Activated CD8-positive, alpha-beta T cell treated with anti-CD3 and anti-CD28 coated beads, Interleukin-2, amount 10 ng/mL, durations not matched to agents 7 days and 5 days (primary cell): ENCODE data around the gene ARCN1. TPM values are rescaled to one million over a fixed set of nuclear protein-coding genes. Genes with fewer than 3 reads are reported as not detected.

ENCODE experiments used
- ATAC-seq: fragments of 150-1000 bp; cut with Tn5 transposase; one replicate; pipeline ENCODE4 v1.10.0; 2021; ENCODE audit warnings: moderate library complexity
- CTCF ChIA-PET: fragments of 350-600 bp; sonication (Branson Sonifier 250); formaldehyde crosslinking; loops from one replicate; lab custom pipeline; 2021; ENCODE audit warnings: antibody characterized with exemption; lab: Charles Lee
- POLR2A ChIA-PET: fragments of 350-600 bp; sonication (Branson Sonifier 250); formaldehyde crosslinking; loops from one replicate; lab custom pipeline; 2021; ENCODE audit warnings: antibody characterized with exemption; lab: Charles Lee
- DNase-seq: peaks from one replicate; pipeline ENCODE4 v3.0.0-alpha.2; 2020
- H3K27ac Mint-ChIP-seq: one replicate; pipeline ENCODE4 v1.8.0; 2021; ENCODE audit warnings: mild to moderate bottlenecking, mixed read lengths
- H3K27me3 Mint-ChIP-seq: one replicate; pipeline ENCODE4 v1.8.0; 2021; ENCODE audit warnings: low read depth, mixed read lengths
- H3K36me3 Mint-ChIP-seq: one replicate; pipeline ENCODE4 v1.8.0; 2021; ENCODE audit warnings: low read depth, mixed read lengths
- H3K4me1 Mint-ChIP-seq: one replicate; pipeline ENCODE4 v1.8.0; 2021; ENCODE audit warnings: low read depth, mixed read lengths
- H3K4me3 Mint-ChIP-seq: one replicate; pipeline ENCODE4 v1.8.0; 2021; ENCODE audit warnings: mild to moderate bottlenecking, mixed read lengths
- H3K9me3 Mint-ChIP-seq: one replicate; pipeline ENCODE4 v1.8.0; 2022; ENCODE audit warnings: mixed read lengths; ENCODE audit not compliant: insufficient read depth
- total RNA-seq, 2 experiments: library from RNA; stranded (reverse); gene quantifications; one replicate each; pipeline ENCODE4 v1.2.3, GENCODE V29; 2021

The ARCN1 gene
- total RNA-seq, 2 experiments from 2014 or later: 106 to 109 TPM

DNA sequence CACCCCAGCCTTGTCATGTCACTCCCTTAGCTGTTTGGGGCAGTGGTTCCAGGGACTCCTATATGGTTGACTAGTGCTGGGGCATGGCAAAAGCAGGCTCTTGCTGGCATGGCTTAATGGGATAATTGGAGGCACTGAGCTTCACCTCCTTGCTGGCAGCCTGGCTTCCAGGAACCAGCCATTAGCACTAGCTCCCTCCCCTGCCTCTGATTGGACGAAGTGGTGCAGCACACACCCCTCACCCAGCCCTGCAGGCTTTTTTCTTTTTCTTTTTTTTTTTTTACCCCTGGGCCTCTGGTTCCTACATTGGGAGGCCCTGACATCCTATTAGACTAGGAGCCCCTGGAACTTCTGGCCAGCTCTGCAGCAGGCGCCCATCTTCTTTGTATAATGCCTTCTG is 53.8 kb downstream of the ARCN1 start:
- Mint-ChIP-seq H3K27ac (no peak overlapping the region), H3K36me3 (no peaks in the 10 kb centered on the region), H3K27me3 (peaks cover 7% of the 10 kb centered on the region), H3K9me3 (no peaks in the 10 kb centered on the region), H3K4me1 (peaks cover 4% of the 10 kb centered on the region), H3K4me3 (no peak overlapping the region)
- ATAC-seq: no peak
- ChIA-PET CTCF (interaction anchor here (1.2 kb wide), 1 partner anchor 31 kb away, joined by 3 read pairs; no protein-coding TSS in a partner anchor), POLR2A (no interaction called here)
- DNase-seq: no peak

DNA sequence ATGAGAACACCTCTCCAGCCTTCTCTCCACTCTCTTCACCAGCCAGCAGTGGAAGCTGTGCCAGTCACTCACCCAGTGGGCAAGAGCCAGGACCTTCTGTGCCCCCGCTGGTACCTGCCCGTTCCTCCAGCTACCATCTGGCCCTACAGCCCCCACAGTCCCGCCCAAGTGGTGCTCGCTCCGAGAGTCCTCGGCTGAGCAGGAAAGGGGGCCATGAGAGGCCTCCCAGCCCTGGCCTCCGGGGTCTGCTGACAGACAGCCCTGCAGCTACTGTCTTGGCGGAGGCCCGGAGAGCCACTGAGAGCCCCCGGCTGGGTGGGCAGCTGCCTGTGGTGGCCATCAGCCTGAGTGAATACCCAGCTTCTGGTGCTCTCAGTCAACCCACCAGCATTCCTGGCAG is 55.4 kb downstream of the ARCN1 start:
- peaks cover 3% of the 10 kb centered on the region for H3K4me1 Mint-ChIP-seq
- H3K4me3 Mint-ChIP-seq: no peak overlapping the region
- DNase-seq (no peak), ATAC-seq (no peak)
- ChIA-PET POLR2A (no interaction called here), CTCF (no interaction called here)
- no peaks in the 10 kb centered on the region for H3K27me3 Mint-ChIP-seq
- H3K27ac Mint-ChIP-seq: no peak overlapping the region
- no peaks in the 10 kb centered on the region for H3K36me3 Mint-ChIP-seq
- H3K9me3 Mint-ChIP-seq: no peaks in the 10 kb centered on the region

DNA sequence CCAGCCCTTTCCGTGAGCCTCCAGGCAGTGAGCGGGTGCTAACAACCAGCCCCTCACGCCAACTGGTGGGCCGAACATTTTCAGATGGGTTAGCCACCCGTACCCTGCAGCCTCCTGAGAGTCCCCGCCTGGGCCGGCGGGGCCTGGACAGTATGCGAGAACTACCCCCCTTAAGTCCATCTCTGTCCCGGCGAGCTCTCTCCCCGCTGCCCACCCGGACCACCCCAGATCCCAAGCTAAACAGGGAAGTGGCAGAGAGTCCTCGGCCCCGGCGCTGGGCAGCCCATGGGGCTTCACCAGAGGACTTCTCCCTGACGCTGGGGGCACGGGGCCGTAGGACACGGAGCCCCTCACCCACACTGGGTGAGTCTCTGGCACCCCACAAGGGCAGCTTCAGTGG is 55.8 kb downstream of the ARCN1 start:
- DNase-seq: no peak
- ChIA-PET CTCF (interaction anchor here (0.8 kb wide), 1 partner anchor 33 kb away, joined by 3 read pairs; no protein-coding TSS in a partner anchor), POLR2A (no interaction called here)
- Mint-ChIP-seq H3K27ac (no peak overlapping the region), H3K27me3 (no peaks in the 10 kb centered on the region), H3K4me1 (peaks cover 3% of the 10 kb centered on the region), H3K36me3 (no peaks in the 10 kb centered on the region), H3K4me3 (no peak overlapping the region), H3K9me3 (no peaks in the 10 kb centered on the region)
- ATAC-seq: no peak

DNA sequence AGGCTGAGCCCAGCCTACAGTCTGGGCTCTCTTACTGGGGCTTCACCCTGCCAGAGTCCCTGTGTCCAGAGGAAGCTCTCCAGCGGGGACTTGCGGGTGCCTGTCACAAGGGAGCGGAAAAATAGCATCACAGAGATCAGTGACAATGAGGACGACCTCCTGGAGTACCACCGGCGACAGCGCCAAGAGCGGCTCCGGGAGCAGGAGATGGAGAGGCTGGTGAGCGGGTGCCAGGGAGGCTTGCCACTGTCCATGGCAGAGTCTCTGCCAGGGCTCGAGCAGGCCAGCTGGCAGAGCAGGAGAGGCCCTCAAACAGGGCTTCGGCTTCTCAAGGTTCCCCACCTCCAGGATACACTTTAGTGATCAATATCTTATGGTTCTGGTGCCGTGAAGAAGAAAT is 56.2 kb downstream of the ARCN1 start:
- Mint-ChIP-seq H3K27me3 (no peaks in the 10 kb centered on the region), H3K36me3 (no peaks in the 10 kb centered on the region), H3K4me1 (peaks cover 3% of the 10 kb centered on the region), H3K9me3 (no peaks in the 10 kb centered on the region), H3K27ac (no peak overlapping the region), H3K4me3 (no peak overlapping the region)
- DNase-seq (no peak), ATAC-seq (no peak)
- POLR2A ChIA-PET: no interaction called here
- CTCF ChIA-PET: interaction anchor here (0.8 kb wide), 1 partner anchor 34 kb away, joined by 3 read pairs; no protein-coding TSS in a partner anchor

DNA sequence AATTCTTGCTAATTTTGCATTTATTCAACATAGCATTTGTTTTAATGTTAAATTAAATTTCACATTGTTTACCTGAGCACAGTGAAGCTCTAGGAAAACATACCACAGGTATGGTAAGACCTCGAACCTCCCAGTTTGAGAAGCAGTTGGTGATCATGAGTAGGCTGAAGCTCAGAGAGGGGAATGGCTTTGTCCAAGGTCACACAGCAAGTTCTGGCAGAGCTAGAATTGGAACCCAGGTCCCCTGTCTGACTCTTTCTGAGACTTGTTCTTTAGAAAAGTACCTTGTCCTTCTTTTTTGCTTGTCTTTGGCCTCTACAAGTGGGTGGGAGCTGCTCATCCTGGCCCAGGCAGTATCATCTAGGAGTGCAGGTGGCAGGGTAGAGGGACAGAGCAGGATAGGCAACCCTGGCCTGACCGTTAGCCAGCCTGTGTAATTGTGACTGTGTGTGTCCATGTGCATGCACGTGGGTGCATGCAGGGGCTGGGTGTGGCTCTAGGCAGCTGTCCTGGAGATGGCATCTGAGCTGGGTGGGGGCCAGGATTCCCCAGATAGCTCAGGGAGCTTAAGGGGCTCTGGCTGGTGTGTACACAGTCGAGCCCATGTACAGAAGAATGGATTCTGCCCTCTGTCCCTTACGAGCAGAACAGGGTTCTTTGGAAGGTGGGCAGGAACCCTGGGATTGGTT is 56.8 kb downstream of the ARCN1 start:
- ChIA-PET CTCF (interaction anchor here (0.8 kb wide), 1 partner anchor 34 kb away, joined by 3 read pairs; no protein-coding TSS in a partner anchor), POLR2A (interaction anchor here (0.7 kb wide), 1 partner anchor 27 kb away, joined by 3 read pairs; no protein-coding TSS in a partner anchor)
- DNase-seq (no peak), ATAC-seq (no peak)
- Mint-ChIP-seq H3K4me1 (peaks cover 3% of the 10 kb centered on the region), H3K4me3 (no peak overlapping the region), H3K27me3 (no peaks in the 10 kb centered on the region), H3K36me3 (no peaks in the 10 kb centered on the region), H3K9me3 (no peaks in the 10 kb centered on the region), H3K27ac (no peak overlapping the region)

DNA sequence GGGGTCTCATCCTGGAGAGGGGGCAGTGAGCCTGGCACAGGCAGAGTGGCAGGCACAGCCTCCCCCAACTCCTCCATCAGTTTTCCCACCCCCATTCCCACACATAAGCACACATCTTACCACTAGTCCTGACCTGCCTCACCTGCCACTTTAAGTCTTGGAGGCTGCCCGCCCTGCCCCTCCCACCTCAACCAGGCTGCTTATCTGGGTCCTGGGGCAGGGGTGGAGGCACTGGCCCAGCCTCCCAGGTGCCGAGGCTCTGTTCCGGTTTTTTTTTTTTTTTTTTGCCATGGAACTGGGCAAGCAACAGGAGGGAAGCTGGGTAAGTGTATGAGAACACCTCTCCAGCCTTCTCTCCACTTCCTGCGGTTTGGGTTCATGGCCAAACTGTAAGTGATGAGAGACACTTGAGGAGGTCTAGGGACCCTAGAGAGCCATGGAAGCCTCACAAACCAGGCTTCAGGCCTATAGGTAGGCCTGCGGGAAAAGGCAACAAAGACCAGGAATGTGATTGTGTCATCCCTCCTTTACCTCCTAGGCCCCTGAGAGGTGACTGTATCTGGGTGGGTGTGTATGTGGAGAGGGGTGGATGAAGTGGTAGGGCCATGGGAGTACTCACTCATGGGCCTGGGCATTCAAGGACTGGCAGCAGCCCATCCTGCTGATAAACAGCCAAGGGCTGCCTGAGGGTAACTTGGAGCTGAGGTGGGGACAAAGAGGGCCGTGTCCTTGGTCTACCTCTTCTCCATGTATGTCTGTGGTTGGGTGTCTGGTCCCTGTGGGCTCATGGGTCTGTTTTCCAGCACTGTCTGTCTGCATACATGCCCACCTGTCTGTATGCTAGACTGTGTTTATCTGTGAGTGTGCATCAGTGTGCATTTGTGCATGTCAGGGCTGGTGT is 57.8 kb downstream of the ARCN1 start:
- no peak overlapping the region for H3K27ac Mint-ChIP-seq
- ChIA-PET CTCF (no interaction called here), POLR2A (no interaction called here)
- H3K9me3 Mint-ChIP-seq: no peaks in the 10 kb centered on the region
- H3K4me1 Mint-ChIP-seq: peaks cover 6% of the 10 kb centered on the region
- no peak for ATAC-seq
- no peaks in the 10 kb centered on the region for H3K36me3 Mint-ChIP-seq
- no peaks in the 10 kb centered on the region for H3K27me3 Mint-ChIP-seq
- H3K4me3 Mint-ChIP-seq: no peak overlapping the region
- DNase-seq: no peak

DNA sequence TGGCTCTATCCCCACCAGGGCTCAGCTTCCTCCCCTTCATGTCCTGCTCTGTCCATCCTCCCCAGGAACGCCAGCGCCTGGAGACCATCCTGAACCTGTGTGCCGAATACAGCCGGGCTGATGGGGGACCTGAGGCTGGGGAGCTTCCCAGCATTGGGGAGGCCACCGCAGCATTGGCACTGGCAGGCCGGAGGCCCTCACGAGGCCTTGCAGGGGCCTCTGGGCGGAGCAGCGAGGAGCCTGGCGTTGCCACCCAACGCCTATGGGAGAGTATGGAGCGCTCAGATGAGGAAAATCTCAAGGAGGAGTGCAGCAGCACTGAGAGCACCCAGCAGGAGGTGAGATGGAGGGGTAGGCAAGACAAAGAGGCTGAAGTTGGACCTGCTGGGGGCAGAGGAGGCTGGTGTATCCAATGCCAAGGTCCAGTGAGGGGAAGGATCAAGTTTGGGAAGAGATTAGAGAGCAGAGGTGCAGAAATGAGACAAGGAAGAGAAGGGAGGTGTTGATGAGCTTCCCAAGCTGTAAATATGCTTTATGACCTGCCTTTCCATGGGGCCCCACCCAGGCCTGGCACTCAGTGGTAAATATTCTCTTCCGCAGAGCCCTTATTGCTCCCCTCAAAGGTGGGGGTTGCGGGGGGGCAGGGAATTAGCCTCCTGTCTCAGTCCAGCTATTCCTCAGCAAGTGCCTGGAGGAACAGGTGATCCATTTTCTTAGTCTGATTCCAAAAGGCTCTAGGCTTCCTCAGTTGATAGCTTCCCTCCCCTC is 59.1 kb downstream of the ARCN1 start:
- H3K36me3 Mint-ChIP-seq: no peaks in the 10 kb centered on the region
- POLR2A ChIA-PET: interaction anchor here (0.6 to 0.8 kb wide), 2 partner anchors 79 to 161 kb away, joined by 3 read pairs; no protein-coding TSS in a partner anchor
- no peaks in the 10 kb centered on the region for H3K9me3 Mint-ChIP-seq
- DNase-seq (no peak), ATAC-seq (no peak)
- H3K4me1 Mint-ChIP-seq: peaks cover 6% of the 10 kb centered on the region
- no peak overlapping the region for H3K27ac Mint-ChIP-seq
- CTCF ChIA-PET: interaction anchor here (0.9 to 1.4 kb wide), 2 partner anchors 28 to 36 kb away, joined by 4 to 6 read pairs; no protein-coding TSS in a partner anchor
- no peak overlapping the region for H3K4me3 Mint-ChIP-seq
- peaks cover 4% of the 10 kb centered on the region for H3K27me3 Mint-ChIP-seq

DNA sequence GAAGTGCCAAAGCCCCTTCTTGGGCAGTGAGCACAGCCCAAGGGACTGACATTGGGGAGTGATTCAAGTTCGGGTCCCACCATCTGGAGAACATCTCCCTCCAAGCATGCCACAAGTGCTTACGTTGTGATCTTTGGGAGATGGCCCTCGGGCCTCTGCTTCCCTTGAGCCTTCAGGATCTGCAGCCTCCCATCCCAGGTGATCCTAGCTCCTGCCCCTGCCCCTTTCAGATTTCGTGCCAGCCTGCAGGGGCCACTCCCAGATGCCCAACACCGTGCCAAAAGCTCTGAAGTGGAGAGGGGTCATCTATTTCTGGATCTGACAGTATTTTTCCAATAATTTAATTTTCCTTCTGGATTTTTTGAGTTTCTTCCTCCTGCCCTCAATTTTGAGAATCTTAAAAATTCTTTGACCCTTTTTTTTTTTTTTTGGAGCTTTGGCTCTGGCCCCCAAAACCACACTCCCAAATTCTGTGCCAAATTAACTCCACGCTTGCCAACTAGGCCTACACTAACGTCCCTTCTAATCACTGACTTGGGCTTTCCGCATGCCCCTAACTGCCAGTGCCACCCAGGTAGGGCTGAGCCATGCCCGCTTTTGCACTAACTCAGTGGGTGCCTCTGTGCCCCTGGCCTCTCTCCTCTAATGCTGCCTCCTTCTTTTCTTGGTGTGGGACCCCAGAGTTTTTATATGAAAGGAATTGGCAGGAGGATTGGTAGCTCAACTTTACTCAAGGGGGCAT is 60.5 kb downstream of the ARCN1 start:
- H3K27me3 Mint-ChIP-seq: peaks cover 4% of the 10 kb centered on the region
- ATAC-seq (no peak), DNase-seq (no peak)
- H3K27ac Mint-ChIP-seq: no peak overlapping the region
- H3K4me1 Mint-ChIP-seq: peaks cover 6% of the 10 kb centered on the region
- H3K4me3 Mint-ChIP-seq: no peak overlapping the region
- H3K36me3 Mint-ChIP-seq: no peaks in the 10 kb centered on the region
- no peaks in the 10 kb centered on the region for H3K9me3 Mint-ChIP-seq
- ChIA-PET POLR2A (no interaction called here), CTCF (interaction anchor here (2.0 kb wide), 1 partner anchor 58 kb away, joined by 5 read pairs; no protein-coding TSS in a partner anchor)

DNA sequence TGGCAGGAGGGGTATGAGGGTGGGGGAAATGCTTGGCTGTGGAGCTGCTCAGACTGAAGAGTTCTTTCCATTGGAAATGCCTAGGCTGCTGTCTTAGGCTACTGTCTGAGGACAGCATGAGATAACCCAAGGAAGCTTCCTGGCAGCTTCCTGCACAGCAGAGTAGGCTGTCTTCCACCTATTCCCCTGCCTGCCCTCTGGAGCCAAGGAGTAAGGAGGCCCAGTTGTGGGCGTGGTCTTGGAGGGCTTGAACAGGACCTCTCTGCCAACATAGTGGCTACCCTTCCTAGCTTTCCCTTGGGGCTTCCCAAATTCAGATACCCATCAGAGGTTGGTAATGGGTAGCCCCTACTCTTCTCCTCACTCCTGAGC is 61.1 kb downstream of the ARCN1 start:
- Mint-ChIP-seq H3K36me3 (no peaks in the 10 kb centered on the region), H3K9me3 (no peaks in the 10 kb centered on the region), H3K4me3 (no peak overlapping the region), H3K4me1 (peaks cover 6% of the 10 kb centered on the region), H3K27me3 (peaks cover 4% of the 10 kb centered on the region), H3K27ac (no peak overlapping the region)
- ChIA-PET POLR2A (interaction anchor here (0.7 kb wide), 1 partner anchor 8 kb away, joined by 3 read pairs; no protein-coding TSS in a partner anchor), CTCF (interaction anchor here (1.2 to 2.0 kb wide), 2 partner anchors 20 to 57 kb away, joined by 3 to 5 read pairs; no protein-coding TSS in a partner anchor)
- ATAC-seq: no peak
- DNase-seq: no peak

DNA sequence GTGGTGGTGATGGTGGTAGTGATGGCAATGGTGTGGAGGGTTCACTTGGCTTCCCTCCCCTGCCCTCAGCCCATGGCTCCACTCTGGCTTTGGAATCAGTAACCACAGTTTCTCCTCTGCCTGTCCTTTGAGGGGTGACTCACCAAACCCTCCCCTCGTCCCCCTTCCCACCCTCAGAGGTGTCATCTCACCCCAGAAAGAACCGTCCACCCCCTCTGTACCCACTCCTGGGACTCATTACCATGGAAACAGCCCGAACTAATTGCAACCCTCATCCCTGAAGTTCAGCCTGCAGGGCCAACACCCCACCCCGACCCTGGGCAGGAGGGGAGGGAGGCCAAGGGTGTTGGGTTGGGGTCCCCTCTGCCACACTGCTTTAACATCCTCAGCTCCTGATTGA is 61.8 kb downstream of the ARCN1 start:
- POLR2A ChIA-PET: interaction anchor here (0.7 kb wide), 1 partner anchor 9 kb away, joined by 3 read pairs; no protein-coding TSS in a partner anchor

More for the DNA sequence above, 61.8 kb downstream of the ARCN1 start:
- DNase-seq (no peak), ATAC-seq (no peak)
- Mint-ChIP-seq H3K4me3 (no peak overlapping the region), H3K4me1 (peaks cover 6% of the 10 kb centered on the region), H3K27me3 (peaks cover 4% of the 10 kb centered on the region), H3K27ac (no peak overlapping the region), H3K36me3 (no peaks in the 10 kb centered on the region), H3K9me3 (no peaks in the 10 kb centered on the region)
- CTCF ChIA-PET: interaction anchor here (1.2 to 2.0 kb wide), 3 partner anchors 20 to 56 kb away, joined by 3 to 5 read pairs (median 5); no protein-coding TSS in a partner anchor
